ENCODE data around the gene ACSL3. TPM values are rescaled to one million over a fixed set of nuclear protein-coding genes. Genes with fewer than 3 reads are reported as not detected.
A peak's percentile ranks its signal among the peaks of the same experiment; 100 is the strongest.

The ACSL3 gene
- total and polyA plus RNA-seq, 2 experiments from 2014 or later, result 48.6 to 61.5 TPM

DNA sequence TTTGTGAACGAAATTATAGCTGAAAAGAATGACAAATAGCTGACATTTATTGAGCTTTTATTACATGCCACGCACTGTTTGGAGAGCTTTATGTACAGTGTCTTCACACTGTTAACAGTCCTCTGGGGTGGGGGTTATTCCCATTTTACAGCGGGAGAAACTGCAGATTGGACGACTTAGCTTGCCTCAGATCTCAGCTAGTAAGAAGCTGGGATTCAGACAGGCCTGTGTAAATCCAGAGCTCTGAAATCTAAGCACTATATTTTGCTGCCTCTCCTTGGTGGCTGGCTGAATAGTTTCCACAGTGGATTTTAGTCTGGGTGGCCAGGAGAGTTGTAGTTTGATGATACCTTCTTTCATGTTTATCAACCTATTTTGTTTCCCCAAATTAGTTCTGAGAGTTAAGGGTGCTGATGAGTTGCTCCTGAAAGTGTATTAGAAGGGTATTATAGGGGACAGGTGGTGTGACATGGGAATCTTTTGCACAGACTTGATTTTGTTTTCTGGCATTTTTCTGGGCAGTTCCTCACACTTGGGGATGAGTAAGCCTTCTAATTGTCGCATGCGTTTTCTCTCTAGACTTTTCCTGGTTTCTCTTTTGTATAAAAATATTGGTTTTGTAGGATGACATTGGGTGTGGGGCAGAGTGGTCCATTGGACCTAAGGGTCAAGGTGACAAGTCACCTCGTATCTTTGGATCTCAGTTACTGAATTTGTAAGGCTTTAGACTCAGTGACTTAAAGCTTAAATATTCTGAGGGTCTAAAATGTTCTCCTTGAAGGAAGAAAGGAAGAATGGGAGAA lies 1.5 kb downstream of the ACSL3 start:
- Histone ChIP-seq H3K27ac (peak overlapping the region; percentile 84), H4K20me1 (ENCODE audit: insufficient read depth) (peaks cover 12% of the 10 kb centered on the region; the same call in 1 of the 2 replicates), H3F3A (ENCODE audit: insufficient read depth) (peaks cover 45% of the 10 kb centered on the region), H3K9me2 (ENCODE audit: insufficient read depth) (no peaks in the 10 kb centered on the region), H3K9ac (peak overlapping the region; percentile 91), H3K36me3 (ENCODE audit: low read depth) (no peaks in the 10 kb centered on the region), H3K4me2 (ENCODE audit: unreplicated experiment) (peak overlapping the region; percentile 96), H3K4me1 (ENCODE audit: insufficient read depth) (peaks cover 39% of the 10 kb centered on the region), H3K9me3 (ENCODE audit: low read depth) (no peaks in the 10 kb centered on the region), H3K79me2 (ENCODE audit: insufficient read depth) (peaks cover 60% of the 10 kb centered on the region), H3K27me3 (replicated peaks; ENCODE audit: insufficient read depth) (no peaks in the 10 kb centered on the region), H2AFZ (peak overlapping the region; percentile 62), H3K4me3 (peak overlapping the region; percentile 81)
- WGBS, 2 experiments (ENCODE audit: low coverage in 1 of 2, low lambda C conversion rate in 2 of 2, missing lambda C conversion rate in 2 of 2), result 6% methylated on average over 7 of the region's 7 CpGs
- TF ChIP-seq EZH2phosphoT487 (IDR thresholded peaks at IDR 0.05; ENCODE audit: insufficient read depth, low read depth), result no peak
- TF ChIP-seq EZH2 (IDR thresholded peaks at IDR 0.05; ENCODE audit: insufficient read depth, poor library complexity, severe bottlenecking), result no peak
- in situ Hi-C loops (cut with MboI), result no loop called here
- peak; percentile 66 for DNase-seq

DNA sequence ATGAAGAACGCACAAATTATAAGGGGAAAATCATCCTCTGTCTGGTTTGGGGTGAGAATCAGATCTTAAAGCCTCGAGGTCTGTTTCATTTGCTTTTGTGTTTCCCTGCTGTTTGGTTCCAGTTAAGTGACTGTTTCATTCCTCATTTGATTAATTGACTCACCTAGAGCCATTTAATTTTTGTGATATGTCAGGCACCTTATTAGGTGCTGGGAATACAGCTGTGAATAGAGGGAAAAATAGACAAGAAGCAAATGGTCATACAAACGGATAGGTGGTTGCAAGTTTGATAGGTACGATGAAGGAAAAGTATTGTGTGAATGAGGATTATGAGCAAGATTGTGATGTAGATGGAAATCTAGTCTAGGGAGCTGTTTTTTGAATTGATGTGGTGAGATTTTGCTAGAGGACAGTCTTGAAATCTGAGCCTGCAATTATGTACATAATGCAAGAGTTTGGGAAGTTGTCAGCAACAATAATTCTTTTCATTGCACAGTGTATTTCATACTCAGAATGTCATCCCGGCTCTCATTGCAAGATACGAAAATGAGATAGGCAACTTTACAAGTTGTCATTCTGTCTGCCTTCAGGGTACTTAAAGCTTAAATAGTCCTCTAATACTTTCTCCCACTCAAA lies 2.2 kb downstream of the ACSL3 start:
- peak overlapping the region; percentile 96 for H3K4me2 ChIP-seq (ENCODE audit: unreplicated experiment)
- in situ Hi-C loops (cut with MboI), result no loop called here
- H3K27ac ChIP-seq, result peak overlapping the region; percentile 84
- H3F3A ChIP-seq (ENCODE audit: insufficient read depth), result peaks cover 45% of the 10 kb centered on the region
- peak overlapping the region; percentile 91 for H3K9ac ChIP-seq
- WGBS, 2 experiments (ENCODE audit: low coverage in 1 of 2, low lambda C conversion rate in 2 of 2, missing lambda C conversion rate in 2 of 2), result 59 to 69% methylated on average over 6 of the region's 6 CpGs
- peaks cover 67% of the 10 kb centered on the region for H3K79me2 ChIP-seq (ENCODE audit: insufficient read depth)
- no peaks in the 10 kb centered on the region for H3K9me2 ChIP-seq (ENCODE audit: insufficient read depth)
- no peaks in the 10 kb centered on the region for H3K27me3 ChIP-seq (replicated peaks; ENCODE audit: insufficient read depth)
- peaks cover 39% of the 10 kb centered on the region for H3K4me1 ChIP-seq (ENCODE audit: insufficient read depth)
- H2AFZ ChIP-seq, result no peak overlapping the region
- H3K9me3 ChIP-seq (ENCODE audit: low read depth), result no peaks in the 10 kb centered on the region
- DNase-seq, result peak; percentile 8
- no peaks in the 10 kb centered on the region for H3K36me3 ChIP-seq (ENCODE audit: low read depth)
- peak overlapping the region; percentile 81 for H3K4me3 ChIP-seq
- peaks cover 12% of the 10 kb centered on the region; the same call in 1 of the 2 replicates for H4K20me1 ChIP-seq (ENCODE audit: insufficient read depth)
- TF ChIP-seq EZH2phosphoT487 (IDR thresholded peaks at IDR 0.05; ENCODE audit: insufficient read depth, low read depth) (no peak), EZH2 (IDR thresholded peaks at IDR 0.05; ENCODE audit: insufficient read depth, poor library complexity, severe bottlenecking) (no peak)

DNA sequence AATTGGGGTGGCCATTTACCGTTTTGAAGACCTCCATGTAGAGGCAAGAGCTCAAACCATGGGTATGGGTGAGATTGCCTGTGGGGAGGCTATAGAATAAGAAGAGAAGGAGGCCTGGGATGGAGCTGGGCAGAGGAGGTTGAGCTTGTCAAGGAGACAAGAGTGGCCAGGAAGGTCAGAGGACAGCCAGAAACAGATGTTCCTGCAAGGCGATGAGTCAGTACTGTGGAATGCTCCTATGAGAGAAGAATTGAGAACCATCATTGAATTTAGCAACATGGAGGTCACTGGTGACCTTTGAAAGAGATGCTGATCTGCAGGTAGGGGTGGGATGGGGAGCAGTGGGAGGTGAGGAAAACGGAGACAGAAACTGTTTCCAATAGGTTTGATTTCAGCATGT lies 3.5 kb downstream of the ACSL3 start:
- in situ Hi-C loops (cut with MboI), result no loop called here
- DNase-seq, result peak; percentile 83
- H3K9me3 ChIP-seq (ENCODE audit: low read depth), result no peaks in the 10 kb centered on the region
- no peak overlapping the region for H3K27ac ChIP-seq
- H3K27me3 ChIP-seq (replicated peaks; ENCODE audit: insufficient read depth), result no peaks in the 10 kb centered on the region
- H3K36me3 ChIP-seq (ENCODE audit: low read depth), result no peaks in the 10 kb centered on the region
- WGBS, 2 experiments (ENCODE audit: low coverage in 1 of 2, low lambda C conversion rate in 2 of 2, missing lambda C conversion rate in 2 of 2), result 59 to 63% methylated on average over 3 of the region's 3 CpGs
- peaks cover 39% of the 10 kb centered on the region for H3K4me1 ChIP-seq (ENCODE audit: insufficient read depth)
- no peak overlapping the region for H3K4me2 ChIP-seq (ENCODE audit: unreplicated experiment)
- TF ChIP-seq EZH2phosphoT487 (IDR thresholded peaks at IDR 0.05; ENCODE audit: insufficient read depth, low read depth) (no peak), EZH2 (IDR thresholded peaks at IDR 0.05; ENCODE audit: insufficient read depth, poor library complexity, severe bottlenecking) (no peak)
- H4K20me1 ChIP-seq (ENCODE audit: insufficient read depth), result peaks cover 14% of the 10 kb centered on the region; the same call in 1 of the 2 replicates
- no peak overlapping the region for H3K4me3 ChIP-seq
- H2AFZ ChIP-seq, result no peak overlapping the region
- H3F3A ChIP-seq (ENCODE audit: insufficient read depth), result peaks cover 45% of the 10 kb centered on the region
- H3K79me2 ChIP-seq (ENCODE audit: insufficient read depth), result peaks cover 80% of the 10 kb centered on the region
- no peak overlapping the region for H3K9ac ChIP-seq
- H3K9me2 ChIP-seq (ENCODE audit: insufficient read depth), result no peaks in the 10 kb centered on the region

DNA sequence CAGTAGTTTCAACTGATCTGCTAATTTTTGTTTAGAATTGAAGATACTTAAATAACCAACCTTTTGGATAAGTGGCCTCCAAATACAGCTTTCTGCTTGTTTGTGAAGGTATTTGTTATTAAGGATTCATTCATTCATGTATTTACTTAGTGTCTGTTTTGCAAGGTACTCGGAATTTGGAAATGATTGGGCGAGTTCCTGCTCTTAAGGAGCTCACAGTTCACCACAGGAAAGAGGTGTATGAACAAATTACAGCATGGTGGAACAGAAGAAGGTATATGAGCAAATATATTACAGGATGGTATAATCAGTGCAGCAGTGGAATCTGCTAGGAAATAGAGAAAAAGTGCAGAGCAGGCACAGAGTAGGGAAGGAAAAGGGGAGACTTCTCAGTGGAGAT lies 4.5 kb downstream of the ACSL3 start:
- Histone ChIP-seq H3K9ac (no peak overlapping the region), H3K9me2 (ENCODE audit: insufficient read depth) (no peaks in the 10 kb centered on the region), H3K4me3 (no peak overlapping the region), H3K27me3 (replicated peaks; ENCODE audit: insufficient read depth) (no peaks in the 10 kb centered on the region), H3K4me2 (ENCODE audit: unreplicated experiment) (no peak overlapping the region), H3K36me3 (ENCODE audit: low read depth) (no peaks in the 10 kb centered on the region), H3F3A (ENCODE audit: insufficient read depth) (peaks cover 36% of the 10 kb centered on the region), H3K27ac (no peak overlapping the region; the same call in 1 of the 2 replicates), H3K79me2 (ENCODE audit: insufficient read depth) (peaks cover 90% of the 10 kb centered on the region), H3K4me1 (ENCODE audit: insufficient read depth) (peaks cover 31% of the 10 kb centered on the region), H2AFZ (no peak overlapping the region), H4K20me1 (ENCODE audit: insufficient read depth) (peaks cover 24% of the 10 kb centered on the region; the same call in 1 of the 2 replicates), H3K9me3 (ENCODE audit: low read depth) (no peaks in the 10 kb centered on the region)
- TF ChIP-seq EZH2 (IDR thresholded peaks at IDR 0.05; ENCODE audit: insufficient read depth, poor library complexity, severe bottlenecking) (no peak), EZH2phosphoT487 (IDR thresholded peaks at IDR 0.05; ENCODE audit: insufficient read depth, low read depth) (no peak)
- DNase-seq, result no peak
- in situ Hi-C loops (cut with MboI), result no loop called here
- 98% methylated on average over 2 of the region's 2 CpGs for WGBS, 2 experiments (ENCODE audit: low coverage in 1 of 2, low lambda C conversion rate in 2 of 2, missing lambda C conversion rate in 2 of 2)

Data from GM23248 (cell line).